HepG2 (cell line): ENCODE results near the gene HTR3B. TPM values are rescaled to one million over a fixed set of nuclear protein-coding genes. Genes with fewer than 3 reads are reported as not detected.

ENCODE experiments used
- ATF2 ChIP-seq: sonication (generic); formaldehyde crosslinking; IDR thresholded peaks from 2 replicates; pipeline ENCODE4 v1.4.0; 2020; ENCODE audit warnings: missing genetic modification reagents
- CBX5 ChIP-seq: sonication (generic); formaldehyde crosslinking; IDR thresholded peaks from 2 replicates; pipeline ENCODE4 v1.4.0; 2020; ENCODE audit warnings: missing genetic modification reagents, borderline replicate concordance
- CEBPB ChIP-seq: IDR thresholded peaks from 2 replicates; pipeline ENCODE4 v1.6.1; 2011; ENCODE audit warnings: low read depth, low read length, improper control_type of control experiment, borderline replicate concordance
- CTCF ChIP-seq: sonication (generic); formaldehyde crosslinking; IDR thresholded peaks from 2 replicates; pipeline ENCODE4 v1.5.0; 2020; ENCODE audit warnings: mild to moderate bottlenecking, missing genetic modification reagents, moderate library complexity
- FOXC1 ChIP-seq: sonication (generic); formaldehyde crosslinking; IDR thresholded peaks from 2 replicates; pipeline ENCODE4 v1.8.0; 2022; ENCODE audit warnings: mild to moderate bottlenecking, missing genetic modification reagents, borderline replicate concordance
- GATAD2A ChIP-seq: IDR thresholded peaks from 2 replicates; pipeline ENCODE4 v1.6.1; 2016
- PHF21A ChIP-seq: sonication (generic); formaldehyde crosslinking; IDR thresholded peaks from 2 replicates; pipeline ENCODE4 v1.5.0; 2020; ENCODE audit warnings: mild to moderate bottlenecking, missing genetic modification reagents
- REPIN1 ChIP-seq: sonication (generic); formaldehyde crosslinking; IDR thresholded peaks from 2 replicates; pipeline ENCODE4 v1.8.0; 2022; ENCODE audit warnings: missing genetic modification reagents, low read depth, mild to moderate bottlenecking, borderline replicate concordance
- SALL1 ChIP-seq: sonication (generic); formaldehyde crosslinking; IDR thresholded peaks from 2 replicates; pipeline ENCODE4 v1.8.0; 2022; ENCODE audit warnings: mild to moderate bottlenecking, missing genetic modification reagents
- SAP130 ChIP-seq: IDR thresholded peaks from 2 replicates; pipeline ENCODE4 v1.6.1; 2016; ENCODE audit warnings: low read depth
- SATB2 ChIP-seq: sonication (generic); formaldehyde crosslinking; IDR thresholded peaks from 2 replicates; pipeline ENCODE4 v1.5.0; 2020; ENCODE audit warnings: missing genetic modification reagents
- SIX4 ChIP-seq: sonication (generic); formaldehyde crosslinking; IDR thresholded peaks from 2 replicates; pipeline ENCODE4 v1.4.0; 2020; ENCODE audit warnings: missing genetic modification reagents
- SOX13 ChIP-seq, 3 experiments: fragments of 450-650 bp in 1 of 3; sonication (generic) in 1 of 3; formaldehyde crosslinking in 1 of 3; IDR thresholded peaks in 2 of 3; conservative IDR thresholded peaks in 1 of 3; 2 replicates each; pipeline versions ENCODE4 v1.5.0 to v1.6.1; 2016 to 2020; ENCODE audit warnings: antibody characterized with exemption in 1 of 3, mild to moderate bottlenecking in 1 of 3, missing compliant biosample characterization in 1 of 3, missing genetic modification reagents in 1 of 3, moderate library complexity in 1 of 3
- SP2 ChIP-seq: sonication (generic); formaldehyde crosslinking; IDR thresholded peaks from 2 replicates; pipeline ENCODE4 v1.5.1; 2020; ENCODE audit warnings: mild to moderate bottlenecking, missing genetic modification reagents
- TEAD3 ChIP-seq: optimal IDR thresholded peaks from 2 replicates; pipeline ENCODE3; 2016; ENCODE audit warnings: borderline replicate concordance
- THAP11 ChIP-seq: IDR thresholded peaks from 2 replicates; pipeline ENCODE4 v1.6.1; 2016; ENCODE audit warnings: missing biosample characterization, missing genetic modification reagents
- ZNF619 ChIP-seq: sonication (generic); formaldehyde crosslinking; IDR thresholded peaks from 2 replicates; pipeline ENCODE4 v1.4.0; 2020; ENCODE audit warnings: mild to moderate bottlenecking, missing genetic modification reagents
- ZNF644 ChIP-seq: IDR thresholded peaks from 2 replicates; pipeline ENCODE4 v1.6.1; 2016; ENCODE audit warnings: low read depth
- ZNF7 ChIP-seq: IDR thresholded peaks from 2 replicates; pipeline ENCODE4 v1.6.1; 2016; ENCODE audit warnings: missing biosample characterization, missing genetic modification reagents
- ZNF850 ChIP-seq: sonication (generic); formaldehyde crosslinking; conservative IDR thresholded peaks from 2 replicates; pipeline ENCODE4 v1.9.0; 2021; ENCODE audit warnings: mild to moderate bottlenecking, missing genetic modification reagents
- polyA plus RNA-seq, 8 experiments: library from polyadenylated mRNA; depleted of rRNA in 3 of 8; stranded (reverse) in 7 of 8; unstranded in 1 of 8; fragments of >200 nt; fragmentation: Illumina TruSeq in 4 of 8; extraction: Trizol in 4 of 8; gene quantifications; 2 replicates each; pipeline versions ENCODE4 v1.2.1 to v1.2.3, GENCODE V29; 2011 to 2016; ENCODE audit warnings: low read depth in 4 of 8, missing spikeins in 1 of 8, mixed read lengths in 1 of 8; ENCODE audit not compliant: insufficient read depth in 1 of 8
- total RNA-seq, 5 experiments: library from RNA; depleted of rRNA; stranded (reverse); fragments of >200 nt; fragmentation: Illumina TruSeq; extraction: Trizol; gene quantifications; 2 replicates each; pipeline ENCODE4 v1.2.3, GENCODE V29; 2016; ENCODE audit warnings: low read depth in 1 of 5
- TF ChIP-seq, protein P1 (sequence below): IDR thresholded peaks from 2 replicates; pipeline ENCODE4 v1.4.0; 2020; ENCODE audit warnings: mild to moderate bottlenecking, missing genetic modification reagents
- TF ChIP-seq, protein P2 (sequence below): sonication (generic); formaldehyde crosslinking; IDR thresholded peaks from 2 replicates; pipeline ENCODE4 v1.4.0; 2020; ENCODE audit warnings: missing genetic modification reagents
- TF ChIP-seq, protein P3 (sequence below), 2 experiments: fragments of 450-650 bp in 1 of 2; sonication (generic) in 1 of 2; formaldehyde crosslinking; IDR thresholded peaks; 2 replicates each; pipeline versions ENCODE4 v1.5.0 to v1.8.0; 2020 to 2022; ENCODE audit warnings: mild to moderate bottlenecking in 1 of 2, missing genetic modification reagents in 1 of 2

The HTR3B gene
- total and polyA plus RNA-seq, 2 of the 13 experiments (the other 11 are each of a cell fraction or from before 2014, with no cell fraction given) = 0.09 to 1.7 TPM

- TF ChIP-seq, protein P1, sequence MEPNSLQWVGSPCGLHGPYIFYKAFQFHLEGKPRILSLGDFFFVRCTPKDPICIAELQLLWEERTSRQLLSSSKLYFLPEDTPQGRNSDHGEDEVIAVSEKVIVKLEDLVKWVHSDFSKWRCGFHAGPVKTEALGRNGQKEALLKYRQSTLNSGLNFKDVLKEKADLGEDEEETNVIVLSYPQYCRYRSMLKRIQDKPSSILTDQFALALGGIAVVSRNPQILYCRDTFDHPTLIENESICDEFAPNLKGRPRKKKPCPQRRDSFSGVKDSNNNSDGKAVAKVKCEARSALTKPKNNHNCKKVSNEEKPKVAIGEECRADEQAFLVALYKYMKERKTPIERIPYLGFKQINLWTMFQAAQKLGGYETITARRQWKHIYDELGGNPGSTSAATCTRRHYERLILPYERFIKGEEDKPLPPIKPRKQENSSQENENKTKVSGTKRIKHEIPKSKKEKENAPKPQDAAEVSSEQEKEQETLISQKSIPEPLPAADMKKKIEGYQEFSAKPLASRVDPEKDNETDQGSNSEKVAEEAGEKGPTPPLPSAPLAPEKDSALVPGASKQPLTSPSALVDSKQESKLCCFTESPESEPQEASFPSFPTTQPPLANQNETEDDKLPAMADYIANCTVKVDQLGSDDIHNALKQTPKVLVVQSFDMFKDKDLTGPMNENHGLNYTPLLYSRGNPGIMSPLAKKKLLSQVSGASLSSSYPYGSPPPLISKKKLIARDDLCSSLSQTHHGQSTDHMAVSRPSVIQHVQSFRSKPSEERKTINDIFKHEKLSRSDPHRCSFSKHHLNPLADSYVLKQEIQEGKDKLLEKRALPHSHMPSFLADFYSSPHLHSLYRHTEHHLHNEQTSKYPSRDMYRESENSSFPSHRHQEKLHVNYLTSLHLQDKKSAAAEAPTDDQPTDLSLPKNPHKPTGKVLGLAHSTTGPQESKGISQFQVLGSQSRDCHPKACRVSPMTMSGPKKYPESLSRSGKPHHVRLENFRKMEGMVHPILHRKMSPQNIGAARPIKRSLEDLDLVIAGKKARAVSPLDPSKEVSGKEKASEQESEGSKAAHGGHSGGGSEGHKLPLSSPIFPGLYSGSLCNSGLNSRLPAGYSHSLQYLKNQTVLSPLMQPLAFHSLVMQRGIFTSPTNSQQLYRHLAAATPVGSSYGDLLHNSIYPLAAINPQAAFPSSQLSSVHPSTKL (CRISPR knock-in tag) = 0 out of 2 replicates have a peak, but pooled peaks have one; percentile 14
- TF ChIP-seq REPIN1 (CRISPR knock-in tag) = peak; percentile 48; the same call in 1 of the 2 replicates
- 0 out of 2 replicates have a peak, but pooled peaks have one; percentile 12 for TF ChIP-seq SALL1 (CRISPR knock-in tag)
- no peak for TF ChIP-seq SP2 (CRISPR knock-in tag)
- TF ChIP-seq ZNF644 (CRISPR knock-in tag) = 0 out of 2 replicates have a peak, but pooled peaks have one; percentile 49
- 0 out of 2 replicates have a peak, but pooled peaks have one; percentile 18 for TF ChIP-seq SAP130
- TF ChIP-seq SIX4 (CRISPR knock-in tag) = no peak
- no peak for TF ChIP-seq PHF21A (CRISPR knock-in tag)
- TF ChIP-seq THAP11 (CRISPR knock-in tag) = 0 out of 2 replicates have a peak, but pooled peaks have one; percentile 10
- TF ChIP-seq ZNF619 (CRISPR knock-in tag) = no peak
- TF ChIP-seq ZNF7 = no peak
- TF ChIP-seq ZNF850 = no peak
- TF ChIP-seq SOX13 (IDR thresholded peaks at IDR 0.05) = no peak
- peak in 1 of 2 experiments; percentile 20; a peak in 1 of 4 replicates for TF ChIP-seq SOX13 (CRISPR knock-in tag; conservative IDR thresholded peaks at IDR 0.05 in 1 of 2, IDR thresholded peaks at IDR 0.05 in 1 of 2)
- peak; percentile 92 for TF ChIP-seq CEBPB
- TF ChIP-seq, protein P2, sequence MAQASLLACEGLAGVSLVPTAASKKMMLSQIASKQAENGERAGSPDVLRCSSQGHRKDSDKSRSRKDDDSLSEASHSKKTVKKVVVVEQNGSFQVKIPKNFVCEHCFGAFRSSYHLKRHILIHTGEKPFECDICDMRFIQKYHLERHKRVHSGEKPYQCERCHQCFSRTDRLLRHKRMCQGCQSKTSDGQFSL (CRISPR knock-in tag) = no peak
- peak; percentile 51 for TF ChIP-seq GATAD2A (CRISPR knock-in tag)
- peak; percentile 88 for TF ChIP-seq ATF2
- TF ChIP-seq CBX5 (CRISPR knock-in tag) = peak; percentile 44; the same call in 1 of the 2 replicates
- no peak for TF ChIP-seq FOXC1 (CRISPR knock-in tag)
- TF ChIP-seq TEAD3 (CRISPR knock-in tag) = peak; percentile 98
- TF ChIP-seq SATB2 = no peak
- TF ChIP-seq, protein P3, sequence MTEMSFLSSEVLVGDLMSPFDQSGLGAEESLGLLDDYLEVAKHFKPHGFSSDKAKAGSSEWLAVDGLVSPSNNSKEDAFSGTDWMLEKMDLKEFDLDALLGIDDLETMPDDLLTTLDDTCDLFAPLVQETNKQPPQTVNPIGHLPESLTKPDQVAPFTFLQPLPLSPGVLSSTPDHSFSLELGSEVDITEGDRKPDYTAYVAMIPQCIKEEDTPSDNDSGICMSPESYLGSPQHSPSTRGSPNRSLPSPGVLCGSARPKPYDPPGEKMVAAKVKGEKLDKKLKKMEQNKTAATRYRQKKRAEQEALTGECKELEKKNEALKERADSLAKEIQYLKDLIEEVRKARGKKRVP (CRISPR knock-in tag; IDR thresholded peaks at IDR 0.05) = peak in 1 of 2 experiments; percentile 97; a peak in 2 of 4 replicates
- 0 out of 2 replicates have a peak, but pooled peaks have one; percentile 21 for TF ChIP-seq CTCF
Measured at GRCh38 chr11:113884361-113884836, 20.2 kb upstream of the HTR3B start (continued).
